ENCODE results near the gene TBXAS1. TPM values are rescaled to one million over a fixed set of nuclear protein-coding genes. Genes with fewer than 3 reads are reported as not detected.

Gene TBXAS1
- total RNA-seq, 2 experiments from 2014 or later, result 0.86 TPM; not detected in 1

DNA sequence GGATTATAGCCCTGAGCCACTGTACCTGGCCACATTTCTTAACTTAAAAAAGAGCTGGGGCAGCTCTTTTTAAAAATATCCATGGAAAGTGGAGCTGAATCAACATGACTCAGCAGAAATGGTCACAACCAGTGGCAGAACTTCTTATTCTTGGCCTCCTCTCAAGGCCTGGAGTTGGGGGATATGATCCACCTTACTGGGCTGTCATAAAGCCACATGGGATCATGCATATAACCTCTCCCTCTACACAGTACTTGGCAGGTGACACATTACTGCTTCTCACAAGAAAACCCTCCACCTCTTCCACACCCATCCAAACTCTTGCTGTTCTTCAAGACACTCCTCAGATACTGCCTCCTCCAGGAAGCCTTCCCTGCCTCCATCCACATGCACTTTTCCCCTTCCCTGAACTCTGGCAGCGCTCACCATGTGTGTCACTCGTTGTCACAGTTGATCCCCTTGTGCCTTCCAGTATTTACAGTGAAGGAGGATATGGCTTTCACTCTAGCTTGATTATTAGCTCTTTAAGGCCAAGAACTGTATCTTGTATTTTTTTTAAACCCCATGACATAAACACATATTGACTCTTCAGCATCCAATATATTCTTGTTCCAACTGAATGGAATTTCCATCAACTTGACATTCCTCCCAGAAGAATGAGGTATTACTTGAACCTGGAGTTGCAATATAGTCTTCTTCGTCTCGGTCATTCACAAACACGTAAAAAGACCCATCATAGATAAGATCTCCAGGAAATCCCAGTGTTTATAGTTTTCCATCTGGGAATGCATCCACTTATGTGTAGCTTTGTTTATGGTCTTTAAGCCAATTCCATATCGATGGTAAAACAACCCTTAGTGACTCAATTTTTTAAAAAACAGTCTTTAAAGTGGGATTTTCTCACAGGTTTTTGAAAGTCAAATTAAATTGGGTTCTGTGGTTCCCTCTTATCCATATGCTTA, 85.5 kb downstream of the TBXAS1 start:
- Histone ChIP-seq H3K9me2 (ENCODE audit: insufficient read depth, low read length) (no peaks in the 10 kb centered on the region), H3K79me2 (ENCODE audit: insufficient read depth, low read depth, low read length) (no peaks in the 10 kb centered on the region), H4K20me1 (ENCODE audit: insufficient read depth, low read length) (no peaks in the 10 kb centered on the region), H3K9me3 (ENCODE audit: low read length) (no peaks in the 10 kb centered on the region), H3K4me2 (ENCODE audit: low read length) (peak overlapping the region; percentile 81; the same call in 1 of the 2 replicates), H2AFZ (ENCODE audit: low read length) (no peak overlapping the region), H3K36me3 (ENCODE audit: insufficient read depth, low read length) (no peaks in the 10 kb centered on the region), H3K4me1 (ENCODE audit: insufficient read depth, low read length, poor library complexity, severe bottlenecking) (peaks cover 66% of the 10 kb centered on the region), H3K27ac (ENCODE audit: low read depth, low read length, poor library complexity, severe bottlenecking) (no peak overlapping the region), H3K4me3 (ENCODE audit: low read depth, low read length, poor library complexity, severe bottlenecking) (no peak overlapping the region)
- CTCF ChIA-PET (ENCODE audit: unreplicated experiment), result no interaction called here
- no TSS peak for BruUV-seq (replicated peaks)
- DNase-seq (ENCODE audit: low spot score), result no peak
- POLR2A ChIA-PET, result interaction anchor here (0.6 to 4.3 kb wide), 5 partner anchors 10 to 826 kb away, joined by 3 to 22 read pairs (median 5); no protein-coding TSS in a partner anchor
- TF ChIP-seq CTCF (conservative IDR thresholded peaks at IDR 0.05; ENCODE audit: low read length), result no peak
- no peak for TF ChIP-seq EZH2phosphoT487 (IDR thresholded peaks at IDR 0.05; ENCODE audit: borderline replicate concordance, low read depth, low read length)
- intact Hi-C loops (cut with micrococcal nuclease; ENCODE audit: unreplicated experiment), result loop anchor here (10.0 kb wide), 1 partner anchor 760 kb away; the partner anchor contains the start of gene ADCK2

DNA sequence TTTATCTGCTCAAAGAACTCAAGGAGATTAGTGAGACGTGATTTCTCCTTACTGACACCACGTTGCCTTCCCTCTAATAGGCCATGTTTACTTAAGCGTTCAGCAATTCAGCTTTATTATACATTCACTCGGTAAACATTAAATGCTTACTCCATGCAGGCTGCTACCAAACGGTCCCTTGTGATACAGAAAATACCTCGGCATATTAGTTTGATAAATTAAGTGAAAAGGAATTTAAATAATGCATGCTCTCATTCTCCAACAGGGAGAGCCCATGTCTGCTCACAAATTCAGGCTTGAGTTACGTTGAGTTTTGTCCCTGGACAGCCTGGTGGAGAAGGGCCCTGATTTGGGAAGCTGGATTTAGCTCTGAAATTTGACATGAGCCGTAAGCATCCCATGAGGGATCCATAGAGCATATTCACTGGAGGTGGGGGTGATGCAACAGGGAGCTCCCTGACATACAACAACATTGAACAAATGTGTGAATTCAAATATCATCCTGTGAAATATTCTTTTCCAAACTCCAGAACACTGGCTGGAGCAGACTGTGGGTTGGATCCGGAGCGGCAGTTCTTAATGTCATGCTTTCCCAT, 86.3 kb downstream of the TBXAS1 start:
- Histone ChIP-seq H3K4me3 (ENCODE audit: low read depth, low read length, poor library complexity, severe bottlenecking) (peak overlapping the region; percentile 60), H4K20me1 (ENCODE audit: insufficient read depth, low read length) (no peaks in the 10 kb centered on the region), H3K36me3 (ENCODE audit: insufficient read depth, low read length) (no peaks in the 10 kb centered on the region), H3K4me1 (ENCODE audit: insufficient read depth, low read length, poor library complexity, severe bottlenecking) (peaks cover 74% of the 10 kb centered on the region), H3K27ac (ENCODE audit: low read depth, low read length, poor library complexity, severe bottlenecking) (peak overlapping the region; percentile 97), H2AFZ (ENCODE audit: low read length) (no peak overlapping the region), H3K9me2 (ENCODE audit: insufficient read depth, low read length) (no peaks in the 10 kb centered on the region), H3K9me3 (ENCODE audit: low read length) (no peaks in the 10 kb centered on the region), H3K4me2 (ENCODE audit: low read length) (peak overlapping the region; percentile 81), H3K79me2 (ENCODE audit: insufficient read depth, low read depth, low read length) (no peaks in the 10 kb centered on the region)
- no TSS peak for BruUV-seq (replicated peaks)
- POLR2A ChIA-PET, result interaction anchor here (0.8 to 4.3 kb wide), 4 partner anchors 11 to 55 kb away, joined by 3 to 22 read pairs (median 6); no protein-coding TSS in a partner anchor
- intact Hi-C loops (cut with micrococcal nuclease; ENCODE audit: unreplicated experiment), result loop anchor here (10.0 kb wide), 1 partner anchor 759 kb away; the partner anchor contains the start of gene ADCK2
- CTCF ChIA-PET (ENCODE audit: unreplicated experiment), result interaction anchor here (1.5 kb wide), 1 partner anchor 14 kb away, joined by 4 read pairs; no protein-coding TSS in a partner anchor
- no peak for TF ChIP-seq CTCF (conservative IDR thresholded peaks at IDR 0.05; ENCODE audit: low read length)
- no peak for DNase-seq (ENCODE audit: low spot score)
